ENCODE results near the gene MCC.
"Not testable (repeated sequence)": the region's sequence is repeated elsewhere in the genome, so short reads cannot be mapped to it uniquely, and the experiment has no call there.

Gene MCC

DNA sequence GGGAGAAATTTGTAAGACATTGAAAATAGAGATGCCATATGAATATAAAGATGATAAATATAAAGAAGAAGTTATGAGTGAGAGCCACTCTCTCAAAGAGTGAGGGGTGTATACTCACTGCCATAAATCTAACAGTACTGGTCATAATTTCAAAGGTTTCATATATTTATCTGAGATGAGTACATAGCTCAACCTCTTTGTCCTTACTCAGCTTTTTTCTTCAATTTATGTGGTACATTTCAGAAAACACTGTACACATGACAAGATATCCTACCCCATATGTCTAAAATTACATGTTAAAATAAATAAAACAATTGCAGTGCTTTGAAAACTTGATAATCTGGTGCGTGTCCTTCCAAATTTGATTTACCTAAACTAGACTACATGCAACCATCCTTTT lies 5.2 kb upstream of the MCC start:
- intact Hi-C loops (cut with DNase I), result no loop called here
- no peak for DNase-seq

GRCh38 chr5:113491022-113491421 lies 2.8 kb upstream of the MCC start:
- DNase-seq, result no peak
- intact Hi-C loops (cut with DNase I), result no loop called here

- DNase-seq, result no peak
- intact Hi-C loops (cut with DNase I), result no loop called here
Measured at GRCh38 chr5:113490317-113490716, 2.1 kb upstream of the MCC start.

- intact Hi-C loops (cut with DNase I), result no loop called here
- DNase-seq, result no peak
Measured at GRCh38 chr5:113489299-113489698, 1.0 kb upstream of the MCC start.

DNA sequence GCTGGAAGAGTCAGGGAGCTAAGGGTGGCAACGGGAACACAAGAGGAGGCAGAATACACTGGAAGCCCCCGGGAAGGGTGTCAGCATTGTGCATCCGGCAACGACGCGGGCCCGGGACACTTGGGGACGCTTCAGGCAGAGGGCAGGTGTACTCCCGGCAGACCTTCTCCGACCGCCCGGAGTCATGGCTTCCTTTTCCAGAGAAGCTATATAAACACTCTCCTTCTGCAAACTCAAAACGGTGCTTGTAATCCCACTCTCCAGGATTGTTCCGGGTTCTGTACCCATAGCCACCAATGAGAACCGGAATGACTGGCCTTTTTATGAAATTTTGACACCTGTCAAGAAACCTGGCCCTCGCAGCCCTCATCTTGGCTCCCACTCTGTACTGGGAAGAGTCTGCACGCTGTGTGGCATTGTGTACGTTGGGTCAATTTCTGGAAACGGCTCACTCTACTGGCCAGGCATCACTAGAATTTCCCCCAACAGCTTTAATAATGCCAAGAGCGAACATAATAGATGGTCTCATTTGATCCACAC lies 462 bp upstream of the MCC start:
- intact Hi-C loops (cut with DNase I), result no loop called here
- peak in 1 of 10 donors; percentile 62 for DNase-seq

- peak in 1 of 10 donors; percentile 57 for DNase-seq
- intact Hi-C loops (cut with DNase I), result no loop called here
Measured at GRCh38 chr5:113487416-113487780, 855 bp downstream of the MCC start.

DNA sequence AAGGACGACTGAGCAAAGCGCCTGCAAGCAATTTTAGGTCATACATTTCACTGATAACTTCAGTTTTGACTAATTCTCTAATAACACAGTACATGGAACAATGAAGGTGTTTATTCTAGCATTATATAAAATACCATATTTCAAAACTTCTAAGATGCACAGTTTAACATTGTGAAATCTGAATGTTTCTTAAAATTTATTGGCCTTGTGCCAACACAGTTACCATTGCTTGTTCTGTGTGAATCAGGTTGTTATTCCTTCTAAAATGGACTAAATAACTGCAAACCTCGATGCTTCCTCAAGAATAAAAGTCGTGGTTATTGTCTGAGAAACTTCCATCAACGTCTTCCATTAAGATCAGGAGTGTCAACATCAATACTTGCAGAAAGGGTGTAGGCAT lies 8.0 kb downstream of the MCC start:
- intact Hi-C loops (cut with DNase I), result no loop called here
- DNase-seq, result no peak

DNA sequence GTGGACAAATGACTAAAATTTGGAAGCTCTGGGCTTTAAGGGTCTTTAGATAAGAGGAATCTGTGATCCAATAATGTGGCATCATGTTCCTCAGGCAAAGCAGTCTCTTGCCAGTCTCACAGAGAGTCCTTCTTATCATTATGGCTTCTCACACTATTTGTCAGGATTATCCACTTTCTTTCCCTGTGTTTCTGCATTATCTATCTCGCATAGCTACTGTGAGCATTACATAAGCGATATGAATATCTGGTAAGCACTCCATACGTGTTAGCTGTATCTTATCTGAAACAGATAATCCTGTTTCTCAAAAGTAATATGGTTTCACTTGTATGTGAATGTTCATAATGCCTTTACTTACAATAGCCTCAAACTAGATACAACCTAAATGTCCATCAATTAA lies 9.6 kb downstream of the MCC start:
- intact Hi-C loops (cut with DNase I), result no loop called here
- DNase-seq, result no peak

DNA sequence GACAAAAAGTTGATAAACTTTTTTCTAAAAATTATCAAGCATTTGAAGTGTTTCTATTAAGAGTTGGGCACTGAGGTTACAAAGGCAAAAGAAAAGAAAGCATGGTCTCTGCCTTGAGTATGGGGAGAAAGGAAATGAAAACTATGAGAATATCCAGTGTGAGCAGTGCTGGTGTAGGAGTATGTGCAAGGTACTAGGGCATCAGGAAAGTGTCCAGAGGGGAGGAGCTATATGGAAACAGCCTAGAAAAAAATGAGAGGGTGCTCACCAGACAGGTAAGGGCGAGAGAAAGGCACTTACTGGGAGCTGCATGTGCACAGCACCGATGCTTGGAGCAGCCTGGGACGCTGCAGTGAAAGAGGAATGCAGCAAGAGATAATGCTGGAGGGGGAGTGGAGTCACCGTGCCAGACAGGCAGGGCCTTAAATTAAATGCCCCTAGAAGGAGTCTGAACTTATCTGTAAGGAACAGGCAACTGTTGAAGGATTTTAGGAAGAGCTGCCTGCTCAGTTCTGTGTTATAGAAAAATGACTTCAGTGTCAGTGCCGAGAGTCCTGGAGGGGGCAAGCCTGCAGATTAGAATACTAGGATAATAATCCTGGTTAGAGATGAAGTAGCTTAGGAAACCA lies 14.0 kb downstream of the MCC start:
- DNase-seq, result no peak
- intact Hi-C loops (cut with DNase I), result no loop called here

DNA sequence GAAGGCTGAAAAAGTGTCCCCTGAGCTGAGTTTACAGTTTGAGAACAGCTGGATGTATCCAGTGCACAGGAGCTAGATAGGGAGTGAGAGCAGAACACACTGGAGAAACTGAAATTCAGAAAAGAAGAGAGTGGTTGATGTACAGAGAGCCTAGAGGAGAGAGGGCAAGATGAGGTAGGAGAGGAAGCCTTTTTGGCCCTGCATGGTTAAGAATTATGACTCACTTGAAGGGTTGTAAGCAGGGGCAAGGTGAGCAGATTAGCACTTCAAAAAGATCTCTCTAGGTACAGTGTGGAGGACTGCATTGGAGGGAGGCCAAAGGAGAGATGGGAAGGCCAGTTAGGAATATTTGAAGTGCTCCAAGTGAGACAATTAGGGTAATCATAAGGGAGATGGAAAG lies 25.2 kb downstream of the MCC start:
- DNase-seq, result no peak
- intact Hi-C loops (cut with DNase I), result no loop called here

DNA sequence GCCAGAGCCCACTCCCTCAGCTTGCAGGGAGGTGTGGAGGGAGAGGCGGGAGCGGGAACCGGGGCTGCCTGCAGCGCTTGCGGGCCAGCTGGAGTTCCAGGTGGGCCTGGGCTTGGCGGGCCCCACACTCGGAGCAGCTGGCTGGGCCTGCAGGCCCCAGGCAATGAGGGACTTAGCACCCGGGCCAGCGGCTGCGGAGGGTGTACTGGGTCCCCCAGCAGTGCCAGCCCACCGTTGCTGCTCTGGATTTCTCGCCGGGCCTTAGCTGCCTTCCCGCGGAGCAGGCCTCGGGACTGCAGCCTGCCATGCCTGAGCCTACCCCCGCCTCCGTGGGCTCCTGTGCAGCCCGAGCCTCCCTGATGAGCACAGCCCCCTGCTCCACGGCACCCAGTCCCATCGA lies 31.1 kb downstream of the MCC start:
- intact Hi-C loops (cut with DNase I); DNase-seq: not testable (repeated sequence)

- DNase-seq, result no peak
- intact Hi-C loops (cut with DNase I), result no loop called here
Measured at GRCh38 chr5:113452941-113453340, 35.3 kb downstream of the MCC start.

DNA sequence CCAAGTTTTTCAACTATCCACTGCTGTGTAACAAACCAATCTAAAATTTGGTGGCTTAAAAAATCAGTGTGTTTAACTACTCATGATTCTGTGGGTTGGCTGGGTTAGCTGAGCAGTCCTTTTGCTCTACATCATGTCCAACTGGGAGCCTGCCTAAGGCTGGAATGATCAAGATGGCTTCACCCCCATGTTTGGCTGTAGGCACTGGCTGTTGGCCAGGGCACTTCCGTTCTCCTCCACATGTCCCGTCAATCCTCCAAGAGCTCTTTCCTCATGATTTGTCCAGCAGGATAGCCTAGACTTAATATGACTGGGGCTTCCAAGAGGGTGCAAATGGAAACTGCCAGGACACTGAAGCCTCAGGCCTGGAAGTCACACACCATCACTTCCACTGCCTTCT lies 36.5 kb downstream of the MCC start:
- DNase-seq, result no peak
- intact Hi-C loops (cut with DNase I), result no loop called here

DNA sequence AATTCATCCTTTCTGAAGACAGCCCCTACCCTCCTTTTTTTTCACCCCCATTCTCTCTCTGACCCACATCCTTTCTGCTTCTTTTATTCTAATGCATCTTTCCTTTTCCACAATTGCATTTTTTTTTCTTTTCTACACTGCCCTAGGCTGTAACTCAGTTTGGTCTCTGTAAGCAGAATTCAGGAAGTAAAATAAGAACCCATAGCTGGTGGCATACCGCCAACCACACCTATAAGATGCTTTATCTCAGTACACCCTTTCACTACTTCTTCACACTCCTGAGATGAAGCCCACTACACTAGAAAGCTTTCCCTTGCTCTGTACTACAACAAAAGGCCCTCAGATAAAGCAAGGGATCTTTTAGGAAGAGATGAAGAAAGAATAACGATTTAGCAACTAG lies 37.3 kb downstream of the MCC start:
- no peak for DNase-seq
- intact Hi-C loops (cut with DNase I), result no loop called here

GRCh38 chr5:113450462-113450861 lies 37.8 kb downstream of the MCC start:
- no peak for DNase-seq
- intact Hi-C loops (cut with DNase I), result no loop called here

DNA sequence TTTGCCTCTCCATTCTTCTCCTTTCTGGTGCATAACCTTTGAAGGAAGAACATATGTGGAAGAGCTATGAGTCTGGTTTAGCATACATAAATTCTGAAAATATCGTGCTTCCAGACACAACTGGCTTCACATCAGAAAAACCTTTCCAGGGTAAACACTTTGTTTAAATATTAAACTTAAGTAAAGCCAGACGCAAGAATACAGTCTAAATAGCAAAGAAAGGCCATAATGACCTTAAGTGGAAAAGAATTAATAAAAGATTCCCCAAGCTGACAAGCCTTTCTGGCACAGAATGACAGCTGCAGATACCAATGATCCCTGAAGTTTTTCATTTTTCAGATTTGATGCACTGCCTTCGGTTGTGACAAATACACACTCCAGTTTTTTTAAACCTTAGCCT lies 40.0 kb downstream of the MCC start:
- intact Hi-C loops (cut with DNase I), result no loop called here
- DNase-seq, result no peak

DNA sequence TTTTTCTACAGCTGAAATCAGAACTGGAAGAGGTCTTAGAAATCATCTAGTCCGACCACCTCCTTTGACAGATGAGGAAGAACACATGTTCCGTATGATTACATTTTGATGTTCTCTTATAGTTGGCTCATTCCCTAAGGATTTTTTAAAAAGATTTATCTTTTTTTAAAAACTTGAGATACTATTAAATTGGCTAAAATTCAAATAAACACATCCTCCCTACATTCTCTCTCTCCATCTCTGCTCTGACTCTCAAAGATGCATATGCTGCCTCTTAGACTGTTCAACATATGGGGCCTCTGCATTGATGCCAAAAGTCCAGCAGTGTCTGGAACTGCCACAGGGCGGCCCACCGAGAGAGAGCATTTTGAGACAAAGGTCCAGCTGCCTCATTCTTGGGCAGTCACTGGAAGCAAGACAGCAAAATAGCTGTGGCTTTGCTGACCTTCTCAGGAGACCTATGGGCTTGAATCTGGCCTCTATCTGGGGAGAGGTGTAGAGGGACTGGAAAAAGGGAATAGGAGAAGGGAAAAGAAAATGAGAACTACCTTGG lies 40.7 kb downstream of the MCC start:
- intact Hi-C loops (cut with DNase I), result no loop called here
- no peak for DNase-seq

DNA sequence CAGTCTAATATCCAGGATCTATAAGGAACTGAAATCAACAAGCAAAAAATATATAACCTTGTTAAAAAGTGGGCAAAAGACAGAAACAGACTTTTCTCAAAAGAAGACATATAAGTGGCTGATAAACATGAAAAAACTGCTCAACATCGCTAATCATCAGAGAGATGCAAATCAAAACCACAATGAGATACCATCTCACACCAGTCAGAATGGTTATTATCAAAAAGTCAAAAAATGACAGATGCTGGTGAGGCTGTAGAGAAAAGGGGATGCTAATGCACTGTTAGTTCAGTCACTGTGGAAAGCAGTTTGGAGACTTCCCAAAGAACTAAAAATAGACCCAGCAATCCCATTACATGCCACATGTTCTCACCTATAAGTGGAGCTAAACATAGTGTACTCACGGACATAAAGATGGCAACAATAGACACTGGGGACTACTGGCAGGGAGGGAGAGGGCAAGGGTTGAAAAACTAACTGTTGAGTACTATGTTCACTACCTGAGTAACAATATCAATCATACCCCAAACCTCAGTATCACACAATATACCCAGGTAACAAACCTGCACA lies 41.8 kb downstream of the MCC start:
- DNase-seq, result no peak
- intact Hi-C loops (cut with DNase I), result no loop called here

GRCh38 chr5:113437111-113437510 lies 51.1 kb downstream of the MCC start:
- DNase-seq, result no peak
- intact Hi-C loops (cut with DNase I), result no loop called here

DNA sequence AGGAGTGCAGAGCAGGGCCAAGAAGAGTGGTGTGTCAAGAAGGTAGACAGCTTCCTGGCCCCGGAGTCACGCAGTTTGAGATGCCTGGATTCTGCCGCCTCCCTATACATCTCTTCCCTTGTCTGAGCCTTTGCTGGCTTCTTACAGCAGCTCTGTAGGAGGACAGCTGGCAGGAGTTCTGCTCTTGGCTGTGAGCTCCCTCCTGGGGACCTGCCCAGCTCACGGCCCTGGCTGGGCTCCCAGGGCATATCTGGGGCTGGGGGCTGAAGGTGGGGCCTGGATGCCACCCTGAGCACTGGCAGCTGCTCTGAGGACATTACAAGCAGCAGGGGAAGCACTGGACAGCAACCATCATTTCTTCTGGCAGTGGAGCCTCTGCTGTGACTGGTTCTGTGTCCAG lies 52.7 kb downstream of the MCC start:
- DNase-seq, result peak in 1 of 10 donors; percentile 85
- intact Hi-C loops (cut with DNase I), result no loop called here

DNA sequence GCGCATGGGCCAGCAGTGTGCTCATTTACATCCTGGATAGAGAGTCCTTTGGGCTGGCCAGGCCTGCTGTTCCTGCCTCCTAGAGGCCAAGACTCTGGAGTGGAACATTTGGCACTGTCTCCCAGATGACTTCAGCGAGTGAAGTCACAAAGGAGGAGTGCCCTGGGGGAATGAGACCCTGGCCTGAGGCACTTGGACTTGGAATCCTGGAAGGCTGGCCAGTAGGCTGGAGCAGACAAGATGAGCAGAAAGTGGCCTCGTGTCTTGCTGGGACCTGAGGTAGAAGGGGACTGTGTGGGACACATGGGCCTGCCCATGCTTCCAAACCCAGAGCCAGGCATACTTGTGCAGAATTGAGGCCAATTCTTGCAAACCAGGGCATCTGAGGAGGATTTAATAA lies 53.4 kb downstream of the MCC start, which contains the start of gene TSSK1B:
TSSK1B (minus strand) TSS at position 101 of the 400 bp plus-strand sequence. CDS start 150 bp downstream, outside the sequence.
- DNase-seq, result no peak
- intact Hi-C loops (cut with DNase I), result no loop called here

All from posterior cingulate gyrus (tissue), 11 donors.